HepG2 (cell line): Measurements from ENCODE around the gene ATP6V0A1. TPM values are rescaled to one million over a fixed set of nuclear protein-coding genes. Genes with fewer than 3 reads are reported as not detected.
A peak's percentile ranks its signal among the peaks of the same experiment; 100 is the strongest.

Experiments
- ELF3 ChIP-seq: IDR thresholded peaks from 2 replicates; pipeline ENCODE4 v1.6.1; 2016; ENCODE audit warnings: missing genetic modification reagents, missing compliant biosample characterization
- KLF12 ChIP-seq: sonication (generic); formaldehyde crosslinking; IDR thresholded peaks from 2 replicates; pipeline ENCODE4 v1.4.0; 2020; ENCODE audit warnings: missing genetic modification reagents, borderline replicate concordance
- NFYC ChIP-seq: IDR thresholded peaks from 2 replicates; pipeline ENCODE4 v1.6.1; 2016; ENCODE audit warnings: missing genetic modification reagents, missing compliant biosample characterization
- RORA ChIP-seq: sonication (generic); formaldehyde crosslinking; IDR thresholded peaks from 2 replicates; pipeline ENCODE4 v1.5.0; 2020; ENCODE audit warnings: mild to moderate bottlenecking, missing genetic modification reagents, moderate library complexity
- SMYD3 ChIP-seq: sonication (generic); formaldehyde crosslinking; IDR thresholded peaks from 2 replicates; pipeline ENCODE4 v1.8.1; 2023; ENCODE audit warnings: mild to moderate bottlenecking, missing genetic modification reagents
- SNAPC2 ChIP-seq: sonication (generic); formaldehyde crosslinking; IDR thresholded peaks from 2 replicates; pipeline ENCODE4 v1.8.1; 2022; ENCODE audit warnings: mild to moderate bottlenecking, missing genetic modification reagents
- THRA ChIP-seq: sonication (generic); formaldehyde crosslinking; IDR thresholded peaks from 2 replicates; pipeline ENCODE4 v1.4.0; 2020; ENCODE audit warnings: missing genetic modification reagents, borderline replicate concordance
- ZBTB7A ChIP-seq: sonication (generic); formaldehyde crosslinking; IDR thresholded peaks from 2 replicates; pipeline ENCODE4 v1.8.0; 2022; ENCODE audit warnings: mild to moderate bottlenecking, missing genetic modification reagents
- ZFP36 ChIP-seq: fragments of 150-350 bp; IDR thresholded peaks from 2 replicates; pipeline ENCODE4 v1.6.1; 2018; ENCODE audit warnings: borderline replicate concordance, low read length, low read depth; ENCODE audit not compliant: partially characterized antibody
- ZKSCAN5 ChIP-seq: sonication (generic); formaldehyde crosslinking; IDR thresholded peaks from 2 replicates; pipeline ENCODE4 v1.5.1; 2020; ENCODE audit warnings: mild to moderate bottlenecking, missing genetic modification reagents
- ZNF569 ChIP-seq: sonication (generic); formaldehyde crosslinking; IDR thresholded peaks from 2 replicates; pipeline ENCODE4 v1.5.0; 2020; ENCODE audit warnings: mild to moderate bottlenecking, missing genetic modification reagents, moderate library complexity, borderline replicate concordance
- ZNF678 ChIP-seq: sonication (generic); formaldehyde crosslinking; IDR thresholded peaks from 2 replicates; pipeline ENCODE4 v1.4.0; 2020; ENCODE audit warnings: mild to moderate bottlenecking, missing genetic modification reagents
- ZNF761 ChIP-seq: sonication (generic); formaldehyde crosslinking; conservative IDR thresholded peaks from 2 replicates; pipeline ENCODE4 v1.4.0; 2020; ENCODE audit warnings: mild to moderate bottlenecking, missing genetic modification reagents
- ZNF850 ChIP-seq: sonication (generic); formaldehyde crosslinking; conservative IDR thresholded peaks from 2 replicates; pipeline ENCODE4 v1.9.0; 2021; ENCODE audit warnings: mild to moderate bottlenecking, missing genetic modification reagents
- ZSCAN20 ChIP-seq: sonication (generic); formaldehyde crosslinking; IDR thresholded peaks from 2 replicates; pipeline ENCODE4 v1.4.0; 2020; ENCODE audit warnings: missing genetic modification reagents, mild to moderate bottlenecking, borderline replicate concordance
- polyA plus RNA-seq, 8 experiments: library from polyadenylated mRNA; depleted of rRNA in 3 of 8; stranded (reverse) in 7 of 8; unstranded in 1 of 8; fragments of >200 nt; fragmentation: Illumina TruSeq in 4 of 8; extraction: Trizol in 4 of 8; gene quantifications; 2 replicates each; pipeline versions ENCODE4 v1.2.1 to v1.2.3, GENCODE V29; 2011 to 2016; ENCODE audit warnings: low read depth in 4 of 8, missing spikeins in 1 of 8, mixed read lengths in 1 of 8; ENCODE audit not compliant: insufficient read depth in 1 of 8
- total RNA-seq, 5 experiments: library from RNA; depleted of rRNA; stranded (reverse); fragments of >200 nt; fragmentation: Illumina TruSeq; extraction: Trizol; gene quantifications; 2 replicates each; pipeline ENCODE4 v1.2.3, GENCODE V29; 2016; ENCODE audit warnings: low read depth in 1 of 5
- TF ChIP-seq, protein P1 (sequence below): sonication (generic); formaldehyde crosslinking; IDR thresholded peaks from 2 replicates; pipeline ENCODE4 v1.8.0; 2022; ENCODE audit warnings: missing genetic modification reagents, mild to moderate bottlenecking, moderate library complexity, borderline replicate concordance
- TF ChIP-seq, protein P2 (sequence below): sonication (generic); formaldehyde crosslinking; IDR thresholded peaks from 2 replicates; pipeline ENCODE4 v1.5.1; 2020; ENCODE audit warnings: missing genetic modification reagents, mild to moderate bottlenecking, borderline replicate concordance
- TF ChIP-seq, protein P3 (sequence below): sonication (generic); formaldehyde crosslinking; IDR thresholded peaks from 2 replicates; pipeline ENCODE4 v1.4.0; 2020; ENCODE audit warnings: missing genetic modification reagents, borderline replicate concordance
- TF ChIP-seq, protein P4 (sequence below): sonication (generic); formaldehyde crosslinking; IDR thresholded peaks from 2 replicates; pipeline ENCODE4 v1.4.0; 2020; ENCODE audit warnings: mild to moderate bottlenecking, missing genetic modification reagents

ATP6V0A1 gene
- total and polyA plus RNA-seq, 2 of the 13 experiments (the other 11 are each of a cell fraction or from before 2014, with no cell fraction given): 27.9 to 54.1 TPM

DNA sequence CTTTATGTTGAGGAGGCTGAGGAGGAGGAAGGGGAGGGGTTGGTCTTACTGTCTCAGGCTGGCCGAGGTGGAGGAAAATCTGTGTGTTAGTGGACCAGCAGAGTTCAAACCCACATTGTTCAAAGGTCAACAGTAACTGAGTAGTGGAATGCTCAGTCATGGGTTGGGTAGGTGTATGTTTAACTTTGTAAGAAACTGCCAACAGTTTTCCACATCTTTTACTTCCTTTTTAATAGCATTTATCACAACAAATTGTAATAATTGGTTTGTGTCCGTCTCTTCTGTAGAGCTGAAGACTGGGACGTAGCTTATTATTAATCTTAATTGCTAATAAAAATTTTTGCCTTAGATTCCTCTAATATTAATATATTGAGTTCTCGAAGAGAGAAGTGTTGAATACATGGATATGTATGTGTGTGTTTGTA lies 5.3 kb downstream of the ATP6V0A1 start (continued):
- TF ChIP-seq, protein P1, sequence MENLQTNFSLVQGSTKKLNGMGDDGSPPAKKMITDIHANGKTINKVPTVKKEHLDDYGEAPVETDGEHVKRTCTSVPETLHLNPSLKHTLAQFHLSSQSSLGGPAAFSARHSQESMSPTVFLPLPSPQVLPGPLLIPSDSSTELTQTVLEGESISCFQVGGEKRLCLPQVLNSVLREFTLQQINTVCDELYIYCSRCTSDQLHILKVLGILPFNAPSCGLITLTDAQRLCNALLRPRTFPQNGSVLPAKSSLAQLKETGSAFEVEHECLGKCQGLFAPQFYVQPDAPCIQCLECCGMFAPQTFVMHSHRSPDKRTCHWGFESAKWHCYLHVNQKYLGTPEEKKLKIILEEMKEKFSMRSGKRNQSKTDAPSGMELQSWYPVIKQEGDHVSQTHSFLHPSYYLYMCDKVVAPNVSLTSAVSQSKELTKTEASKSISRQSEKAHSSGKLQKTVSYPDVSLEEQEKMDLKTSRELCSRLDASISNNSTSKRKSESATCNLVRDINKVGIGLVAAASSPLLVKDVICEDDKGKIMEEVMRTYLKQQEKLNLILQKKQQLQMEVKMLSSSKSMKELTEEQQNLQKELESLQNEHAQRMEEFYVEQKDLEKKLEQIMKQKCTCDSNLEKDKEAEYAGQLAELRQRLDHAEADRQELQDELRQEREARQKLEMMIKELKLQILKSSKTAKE (CRISPR knock-in tag): no peak
- TF ChIP-seq ZNF569 (CRISPR knock-in tag) (no peak), ZNF850 (CRISPR knock-in tag) (no peak), SNAPC2 (0 out of 2 replicates have a peak, but pooled peaks have one; percentile 59), SMYD3 (no peak), ELF3 (CRISPR knock-in tag) (peak; percentile 90), ZFP36 (no peak), ZKSCAN5 (no peak), RORA (CRISPR knock-in tag) (no peak), THRA (CRISPR knock-in tag) (peak; percentile 54; the same call in 1 of the 2 replicates), ZBTB7A (CRISPR knock-in tag) (no peak), ZNF678 (no peak), NFYC (CRISPR knock-in tag) (no peak), ZNF761 (no peak), KLF12 (CRISPR knock-in tag) (no peak), ZSCAN20 (CRISPR knock-in tag) (peak; percentile 94; the same call in 1 of the 2 replicates)
- TF ChIP-seq, protein P2, sequence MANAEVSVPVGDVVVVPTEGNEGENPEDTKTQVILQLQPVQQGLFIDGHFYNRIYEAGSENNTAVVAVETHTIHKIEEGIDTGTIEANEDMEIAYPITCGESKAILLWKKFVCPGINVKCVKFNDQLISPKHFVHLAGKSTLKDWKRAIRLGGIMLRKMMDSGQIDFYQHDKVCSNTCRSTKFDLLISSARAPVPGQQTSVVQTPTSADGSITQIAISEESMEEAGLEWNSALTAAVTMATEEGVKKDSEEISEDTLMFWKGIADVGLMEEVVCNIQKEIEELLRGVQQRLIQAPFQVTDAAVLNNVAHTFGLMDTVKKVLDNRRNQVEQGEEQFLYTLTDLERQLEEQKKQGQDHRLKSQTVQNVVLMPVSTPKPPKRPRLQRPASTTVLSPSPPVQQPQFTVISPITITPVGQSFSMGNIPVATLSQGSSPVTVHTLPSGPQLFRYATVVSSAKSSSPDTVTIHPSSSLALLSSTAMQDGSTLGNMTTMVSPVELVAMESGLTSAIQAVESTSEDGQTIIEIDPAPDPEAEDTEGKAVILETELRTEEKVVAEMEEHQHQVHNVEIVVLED (CRISPR knock-in tag): peak; percentile 34; the same call in 1 of the 2 replicates
- TF ChIP-seq, protein P3, sequence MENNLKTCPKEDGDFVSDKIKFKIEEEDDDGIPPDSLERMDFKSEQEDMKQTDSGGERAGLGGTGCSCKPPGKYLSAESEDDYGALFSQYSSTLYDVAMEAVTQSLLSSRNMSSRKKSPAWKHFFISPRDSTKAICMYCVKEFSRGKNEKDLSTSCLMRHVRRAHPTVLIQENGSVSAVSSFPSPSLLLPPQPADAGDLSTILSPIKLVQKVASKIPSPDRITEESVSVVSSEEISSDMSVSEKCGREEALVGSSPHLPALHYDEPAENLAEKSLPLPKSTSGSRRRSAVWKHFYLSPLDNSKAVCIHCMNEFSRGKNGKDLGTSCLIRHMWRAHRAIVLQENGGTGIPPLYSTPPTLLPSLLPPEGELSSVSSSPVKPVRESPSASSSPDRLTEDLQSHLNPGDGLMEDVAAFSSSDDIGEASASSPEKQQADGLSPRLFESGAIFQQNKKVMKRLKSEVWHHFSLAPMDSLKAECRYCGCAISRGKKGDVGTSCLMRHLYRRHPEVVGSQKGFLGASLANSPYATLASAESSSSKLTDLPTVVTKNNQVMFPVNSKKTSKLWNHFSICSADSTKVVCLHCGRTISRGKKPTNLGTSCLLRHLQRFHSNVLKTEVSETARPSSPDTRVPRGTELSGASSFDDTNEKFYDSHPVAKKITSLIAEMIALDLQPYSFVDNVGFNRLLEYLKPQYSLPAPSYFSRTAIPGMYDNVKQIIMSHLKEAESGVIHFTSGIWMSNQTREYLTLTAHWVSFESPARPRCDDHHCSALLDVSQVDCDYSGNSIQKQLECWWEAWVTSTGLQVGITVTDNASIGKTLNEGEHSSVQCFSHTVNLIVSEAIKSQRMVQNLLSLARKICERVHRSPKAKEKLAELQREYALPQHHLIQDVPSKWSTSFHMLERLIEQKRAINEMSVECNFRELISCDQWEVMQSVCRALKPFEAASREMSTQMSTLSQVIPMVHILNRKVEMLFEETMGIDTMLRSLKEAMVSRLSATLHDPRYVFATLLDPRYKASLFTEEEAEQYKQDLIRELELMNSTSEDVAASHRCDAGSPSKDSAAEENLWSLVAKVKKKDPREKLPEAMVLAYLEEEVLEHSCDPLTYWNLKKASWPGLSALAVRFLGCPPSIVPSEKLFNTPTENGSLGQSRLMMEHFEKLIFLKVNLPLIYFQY: peak; percentile 59; the same call in 1 of the 2 replicates
- TF ChIP-seq, protein P4, sequence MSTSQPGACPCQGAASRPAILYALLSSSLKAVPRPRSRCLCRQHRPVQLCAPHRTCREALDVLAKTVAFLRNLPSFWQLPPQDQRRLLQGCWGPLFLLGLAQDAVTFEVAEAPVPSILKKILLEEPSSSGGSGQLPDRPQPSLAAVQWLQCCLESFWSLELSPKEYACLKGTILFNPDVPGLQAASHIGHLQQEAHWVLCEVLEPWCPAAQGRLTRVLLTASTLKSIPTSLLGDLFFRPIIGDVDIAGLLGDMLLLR: no peak
